HG02642 (cell line): ENCODE measurements around the gene REPS1.

Experiments
- ATAC-seq: cut with Tn5 transposase; IDR thresholded peaks from one replicate; pipeline ENCODE4 v1.9.1; 2021; ENCODE audit warnings: mild to moderate bottlenecking; ENCODE audit not compliant: unreplicated experiment, poor library complexity

Gene REPS1

DNA sequence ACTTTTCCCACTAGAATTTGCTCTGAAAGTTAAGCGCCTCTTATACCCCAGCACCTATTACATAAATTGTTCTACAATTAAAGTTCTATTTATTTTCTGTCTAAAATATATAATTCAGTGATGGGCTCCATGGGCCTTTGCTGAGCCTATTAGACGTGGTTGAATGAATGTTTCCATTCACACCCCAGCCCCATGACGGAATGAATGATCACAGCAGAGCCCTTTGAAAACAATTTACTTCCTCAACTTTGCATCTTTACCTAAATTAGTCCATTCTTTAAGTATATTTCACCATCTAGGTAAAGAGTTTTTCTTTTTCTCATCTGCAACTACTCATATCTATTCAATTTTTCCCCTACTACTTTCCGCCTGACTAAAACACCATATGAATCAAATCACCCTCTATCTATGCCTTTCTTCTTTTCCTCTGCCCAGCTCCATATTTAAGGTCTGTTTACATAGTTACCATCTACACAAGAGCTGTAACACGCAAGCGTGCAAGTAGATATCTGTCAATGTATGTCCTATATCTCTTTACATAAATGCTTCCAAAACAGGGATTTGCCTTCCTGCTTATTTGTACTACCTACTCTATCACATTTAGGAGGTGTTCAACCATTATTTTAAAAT is 122.5 kb downstream of the REPS1 start:
- ATAC-seq: no peak

DNA sequence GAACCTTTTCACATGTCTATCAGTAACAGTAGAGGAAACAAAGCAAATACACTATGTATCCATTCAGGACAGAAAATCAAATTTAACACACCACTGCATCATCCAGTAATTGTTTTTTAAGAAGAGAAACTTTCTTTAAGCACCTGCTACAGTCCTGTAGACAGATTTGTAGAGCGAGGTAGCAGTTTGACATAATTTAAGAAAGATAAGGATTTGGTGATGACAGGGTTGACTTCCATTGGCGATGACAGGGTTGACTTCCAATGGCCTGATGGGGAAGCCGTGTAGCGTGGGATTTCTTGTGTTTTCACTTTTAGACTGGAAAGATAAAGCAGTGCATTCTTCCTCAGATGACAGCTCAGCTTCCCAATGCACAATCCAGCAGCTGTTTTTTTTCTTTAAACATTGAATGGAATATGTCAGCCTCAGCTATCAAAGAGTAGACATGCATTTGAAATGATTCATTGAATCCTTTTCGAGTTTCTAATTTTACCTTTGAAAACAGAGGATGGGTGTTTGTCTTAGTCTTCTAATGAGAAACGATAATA is 123.6 kb downstream of the REPS1 start:
- no peak for ATAC-seq

DNA sequence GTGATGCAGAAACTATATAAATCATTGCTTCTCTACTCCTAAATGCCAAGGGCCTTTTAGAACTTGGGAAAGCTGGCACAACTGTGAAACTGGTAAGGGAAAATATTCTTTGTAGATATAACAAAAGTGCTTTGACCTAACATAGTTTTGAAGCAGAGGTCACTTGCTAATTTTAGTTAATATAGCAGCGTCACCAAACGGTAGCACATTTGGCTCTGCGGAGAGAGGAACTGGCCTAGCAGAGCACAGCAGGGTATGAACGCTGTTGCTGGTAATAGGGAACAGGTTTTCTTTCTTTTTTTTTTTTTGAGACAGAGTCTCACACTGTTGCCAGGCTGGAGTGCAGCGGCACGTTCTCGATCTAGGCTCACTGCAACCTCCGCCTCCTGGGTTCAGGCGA is 124.7 kb downstream of the REPS1 start:
- no peak for ATAC-seq

DNA sequence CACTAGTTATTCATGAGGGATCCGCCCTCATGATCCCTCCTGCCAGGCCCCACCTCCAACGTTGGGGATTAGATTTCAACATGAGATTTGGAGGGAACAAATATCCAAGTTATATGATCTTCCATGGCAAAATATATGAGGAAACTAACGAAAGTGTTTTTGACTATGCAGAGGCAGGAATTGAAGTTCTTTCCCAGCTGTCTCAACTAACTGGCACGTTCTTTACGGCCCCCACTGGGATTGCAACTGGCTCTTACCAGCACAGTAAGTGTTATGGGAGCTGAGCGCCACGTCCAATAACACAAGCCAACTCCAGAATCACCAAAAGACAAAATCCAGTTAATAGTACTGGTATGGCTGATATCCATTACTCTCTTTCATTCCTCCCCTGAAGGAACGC is 125.6 kb downstream of the REPS1 start:
- no peak for ATAC-seq

DNA sequence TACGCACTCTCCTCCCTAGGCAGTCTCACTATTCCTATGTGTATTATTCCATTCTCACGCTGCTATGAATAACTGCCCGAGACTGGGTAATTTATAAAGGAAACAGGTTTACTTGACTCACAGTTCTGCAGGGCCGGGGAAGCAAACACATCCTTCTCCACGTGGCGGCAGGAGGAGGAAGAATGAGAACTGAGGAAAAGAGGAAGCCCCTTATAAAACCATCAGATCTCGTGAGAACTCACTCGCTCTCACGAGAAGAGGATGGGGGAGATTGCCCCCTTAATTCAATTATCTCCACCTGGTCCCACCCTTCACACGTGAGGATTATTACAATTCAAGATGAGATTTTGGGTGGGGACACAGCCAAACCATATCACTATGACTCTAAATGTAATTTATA is 130.3 kb downstream of the REPS1 start:
- ATAC-seq: no peak

DNA sequence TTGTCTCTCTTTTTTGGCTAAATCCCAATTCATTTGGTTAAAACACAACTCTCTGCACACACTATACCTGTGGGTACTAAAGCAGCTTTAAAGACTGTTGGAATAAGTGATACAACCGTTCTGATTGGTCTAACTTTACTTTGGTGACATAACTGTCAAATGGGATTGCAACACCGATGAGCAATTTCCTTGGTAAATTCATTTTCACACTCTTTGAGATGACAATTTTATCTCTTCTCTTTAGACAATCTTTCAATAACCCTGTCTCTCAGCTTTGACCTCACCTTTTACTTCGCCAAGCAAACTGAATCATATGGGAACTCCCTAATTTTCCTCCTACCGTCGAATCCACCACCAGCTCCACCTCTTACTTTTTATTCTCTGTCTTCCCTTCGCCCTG is 131.4 kb downstream of the REPS1 start:
- ATAC-seq: no peak
